ENCODE data around the gene WFIKKN2.

DNA sequence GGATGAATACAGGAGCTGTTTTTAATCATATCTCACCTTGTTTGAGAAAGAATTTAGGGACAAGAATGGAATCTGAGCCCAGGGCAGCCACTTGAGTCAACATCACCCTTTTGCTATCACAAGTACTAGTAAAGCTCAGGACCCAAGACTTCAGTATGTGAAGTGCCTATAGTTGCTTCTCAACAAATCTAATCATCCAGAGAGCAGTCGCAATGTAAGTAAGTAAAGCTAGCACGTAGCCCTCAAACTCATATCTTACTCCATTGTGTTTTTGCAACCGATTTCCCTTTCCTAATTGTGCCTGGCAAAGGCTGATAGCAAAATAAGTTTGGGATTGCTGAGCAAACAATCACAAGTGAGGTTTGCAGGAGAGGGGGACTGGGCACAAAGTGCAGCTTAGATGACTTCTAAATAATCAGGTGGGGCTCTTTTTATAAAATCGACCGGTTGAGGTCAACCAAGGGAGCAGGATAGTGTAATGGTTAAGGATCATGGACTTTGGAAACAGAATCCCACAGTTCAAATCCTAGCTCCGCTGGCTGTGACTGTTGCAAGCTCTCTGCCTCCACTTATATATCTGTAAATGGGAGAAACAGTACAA is 17.7 kb downstream of the WFIKKN2 start:
- TF ChIP-seq EP300 (IDR thresholded peaks at IDR 0.05; ENCODE audit: borderline replicate concordance) (no peak), NFIC (IDR thresholded peaks at IDR 0.05) (no peak), YY1 (IDR thresholded peaks at IDR 0.05; ENCODE audit: low read depth) (no peak), CEBPB (IDR thresholded peaks at IDR 0.05) (no peak), CREB1 (IDR thresholded peaks at IDR 0.05; ENCODE audit: low read depth) (no peak), RAD21 (IDR thresholded peaks at IDR 0.05; ENCODE audit: low read depth) (no peak), TCF12 (IDR thresholded peaks at IDR 0.05; ENCODE audit: low read depth) (no peak), TAF1 (IDR thresholded peaks at IDR 0.05; ENCODE audit: low read depth) (no peak), EGR1 (IDR thresholded peaks at IDR 0.05) (no peak), ZBTB7A (IDR thresholded peaks at IDR 0.05; ENCODE audit: low read depth) (no peak)
- TF ChIP-seq, protein P1, sequence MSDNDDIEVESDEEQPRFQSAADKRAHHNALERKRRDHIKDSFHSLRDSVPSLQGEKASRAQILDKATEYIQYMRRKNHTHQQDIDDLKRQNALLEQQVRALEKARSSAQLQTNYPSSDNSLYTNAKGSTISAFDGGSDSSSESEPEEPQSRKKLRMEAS (IDR thresholded peaks at IDR 0.05) = no peak
- TF ChIP-seq, protein P2, sequence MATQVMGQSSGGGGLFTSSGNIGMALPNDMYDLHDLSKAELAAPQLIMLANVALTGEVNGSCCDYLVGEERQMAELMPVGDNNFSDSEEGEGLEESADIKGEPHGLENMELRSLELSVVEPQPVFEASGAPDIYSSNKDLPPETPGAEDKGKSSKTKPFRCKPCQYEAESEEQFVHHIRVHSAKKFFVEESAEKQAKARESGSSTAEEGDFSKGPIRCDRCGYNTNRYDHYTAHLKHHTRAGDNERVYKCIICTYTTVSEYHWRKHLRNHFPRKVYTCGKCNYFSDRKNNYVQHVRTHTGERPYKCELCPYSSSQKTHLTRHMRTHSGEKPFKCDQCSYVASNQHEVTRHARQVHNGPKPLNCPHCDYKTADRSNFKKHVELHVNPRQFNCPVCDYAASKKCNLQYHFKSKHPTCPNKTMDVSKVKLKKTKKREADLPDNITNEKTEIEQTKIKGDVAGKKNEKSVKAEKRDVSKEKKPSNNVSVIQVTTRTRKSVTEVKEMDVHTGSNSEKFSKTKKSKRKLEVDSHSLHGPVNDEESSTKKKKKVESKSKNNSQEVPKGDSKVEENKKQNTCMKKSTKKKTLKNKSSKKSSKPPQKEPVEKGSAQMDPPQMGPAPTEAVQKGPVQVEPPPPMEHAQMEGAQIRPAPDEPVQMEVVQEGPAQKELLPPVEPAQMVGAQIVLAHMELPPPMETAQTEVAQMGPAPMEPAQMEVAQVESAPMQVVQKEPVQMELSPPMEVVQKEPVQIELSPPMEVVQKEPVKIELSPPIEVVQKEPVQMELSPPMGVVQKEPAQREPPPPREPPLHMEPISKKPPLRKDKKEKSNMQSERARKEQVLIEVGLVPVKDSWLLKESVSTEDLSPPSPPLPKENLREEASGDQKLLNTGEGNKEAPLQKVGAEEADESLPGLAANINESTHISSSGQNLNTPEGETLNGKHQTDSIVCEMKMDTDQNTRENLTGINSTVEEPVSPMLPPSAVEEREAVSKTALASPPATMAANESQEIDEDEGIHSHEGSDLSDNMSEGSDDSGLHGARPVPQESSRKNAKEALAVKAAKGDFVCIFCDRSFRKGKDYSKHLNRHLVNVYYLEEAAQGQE (IDR thresholded peaks at IDR 0.05; ENCODE audit: low read depth) = no peak
- TF ChIP-seq, protein P3, sequence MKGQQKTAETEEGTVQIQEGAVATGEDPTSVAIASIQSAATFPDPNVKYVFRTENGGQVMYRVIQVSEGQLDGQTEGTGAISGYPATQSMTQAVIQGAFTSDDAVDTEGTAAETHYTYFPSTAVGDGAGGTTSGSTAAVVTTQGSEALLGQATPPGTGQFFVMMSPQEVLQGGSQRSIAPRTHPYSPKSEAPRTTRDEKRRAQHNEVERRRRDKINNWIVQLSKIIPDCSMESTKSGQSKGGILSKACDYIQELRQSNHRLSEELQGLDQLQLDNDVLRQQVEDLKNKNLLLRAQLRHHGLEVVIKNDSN (IDR thresholded peaks at IDR 0.05) = no peak
